BE2C (cell line): ENCODE measurements around the gene SORBS2.

Source experiments
- DNase-seq: peaks from one replicate; pipeline ENCODE4 v3.0.0-alpha.2; 2020
- H3K27me3 ChIP-seq: fragments of 250-450 bp; sonication (Bioruptor Pico); 2 replicates; pipeline ENCODE4 v1.5.1; 2020; ENCODE audit warnings: mild to moderate bottlenecking
- H3K36me3 ChIP-seq: fragments of 250-450 bp; sonication (Bioruptor Pico); 2 replicates; pipeline ENCODE4 v1.5.1; 2020; ENCODE audit warnings: mild to moderate bottlenecking
- H3K4me1 ChIP-seq: fragments of 250-450 bp; sonication (Bioruptor Pico); 2 replicates; pipeline ENCODE4 v1.5.1; 2020
- H3K4me3 ChIP-seq: 2 replicates; pipeline ENCODE4 v1.5.1; 2011; ENCODE audit warnings: low read depth, low read length
- H3K9me3 ChIP-seq: fragments of 250-450 bp; sonication (Bioruptor Pico); 2 replicates; pipeline ENCODE4 v1.5.1; 2020
- CTCF ChIP-seq: IDR thresholded peaks from 2 replicates; pipeline ENCODE4 v1.5.1; 2012; ENCODE audit warnings: mild to moderate bottlenecking, low read depth, low read length

SORBS2 gene

GRCh38 chr4:185794637-185795036 lies 17.4 kb downstream of the SORBS2 start:
- Histone ChIP-seq H3K4me3 (no peak overlapping the region), H3K36me3 (no peaks in the 10 kb centered on the region; the same call in 1 of the 2 replicates), H3K27me3 (no peaks in the 10 kb centered on the region), H3K9me3 (no peaks in the 10 kb centered on the region), H3K4me1 (peaks cover 13% of the 10 kb centered on the region)
- no peak for DNase-seq
- TF ChIP-seq CTCF = no peak

- TF ChIP-seq CTCF = no peak
- H3K9me3 ChIP-seq = no peaks in the 10 kb centered on the region
- H3K36me3 ChIP-seq = no peaks in the 10 kb centered on the region; the same call in 1 of the 2 replicates
- DNase-seq = no peak
- H3K27me3 ChIP-seq = no peaks in the 10 kb centered on the region
- H3K4me1 ChIP-seq = peaks cover 13% of the 10 kb centered on the region
- H3K4me3 ChIP-seq = no peak overlapping the region
Measured at GRCh38 chr4:185793716-185794115, 18.3 kb downstream of the SORBS2 start.

- no peaks in the 10 kb centered on the region for H3K27me3 ChIP-seq
- H3K4me3 ChIP-seq = no peak overlapping the region
- no peak for TF ChIP-seq CTCF
- no peaks in the 10 kb centered on the region; the same call in 1 of the 2 replicates for H3K36me3 ChIP-seq
- H3K4me1 ChIP-seq = peaks cover 13% of the 10 kb centered on the region
- no peaks in the 10 kb centered on the region for H3K9me3 ChIP-seq
- no peak for DNase-seq
Measured at GRCh38 chr4:185793116-185793485, 18.9 kb downstream of the SORBS2 start.

GRCh38 chr4:185792384-185793115 lies 19.4 kb downstream of the SORBS2 start:
- Histone ChIP-seq H3K36me3 (no peaks in the 10 kb centered on the region; the same call in 1 of the 2 replicates), H3K27me3 (no peaks in the 10 kb centered on the region), H3K4me3 (no peak overlapping the region), H3K9me3 (no peaks in the 10 kb centered on the region), H3K4me1 (peaks cover 9% of the 10 kb centered on the region)
- no peak for DNase-seq
- TF ChIP-seq CTCF = no peak

- Histone ChIP-seq H3K4me1 (peaks cover 3% of the 10 kb centered on the region), H3K27me3 (no peaks in the 10 kb centered on the region), H3K9me3 (no peaks in the 10 kb centered on the region), H3K4me3 (no peak overlapping the region), H3K36me3 (no peaks in the 10 kb centered on the region)
- no peak for DNase-seq
- TF ChIP-seq CTCF = no peak
Measured at GRCh38 chr4:185787926-185788679, 23.9 kb downstream of the SORBS2 start.

GRCh38 chr4:185786422-185786821 lies 25.6 kb downstream of the SORBS2 start:
- Histone ChIP-seq H3K4me1 (peaks cover 6% of the 10 kb centered on the region; the same call in 1 of the 2 replicates), H3K4me3 (no peak overlapping the region), H3K9me3 (no peaks in the 10 kb centered on the region), H3K27me3 (no peaks in the 10 kb centered on the region), H3K36me3 (no peaks in the 10 kb centered on the region)
- DNase-seq = no peak
- TF ChIP-seq CTCF = no peak
